Stomach smooth muscle (tissue), 2 donors: ENCODE results near the gene DGKG.
A peak's percentile ranks its signal among the peaks of the same experiment; 100 is the strongest.

Source experiments
- H3K27ac ChIP-seq: one replicate; pipeline ENCODE4 v1.7.0; 2013; ENCODE audit warnings: mild to moderate bottlenecking, low read length, inconsistent platforms
- H3K27me3 ChIP-seq, 2 donors: one replicate each; pipeline ENCODE4 v1.7.0; 2013; ENCODE audit warnings: low read length in 2 of 2; ENCODE audit not compliant: insufficient read depth in 2 of 2, control insufficient read depth in 1 of 2
- H3K36me3 ChIP-seq, 2 donors: one replicate each; pipeline ENCODE4 v1.7.0; 2013; ENCODE audit warnings: low read length in 2 of 2; ENCODE audit not compliant: control insufficient read depth in 2 of 2, insufficient read depth in 2 of 2
- H3K4me1 ChIP-seq: one replicate; pipeline ENCODE4 v1.7.0; 2013; ENCODE audit warnings: low read length; ENCODE audit not compliant: control insufficient read depth, insufficient read depth
- H3K4me3 ChIP-seq, 2 donors: one replicate each; pipeline ENCODE4 v1.7.0; 2013; ENCODE audit warnings: low read length in 2 of 2
- H3K9ac ChIP-seq, 2 donors: one replicate each; pipeline ENCODE4 v1.7.0; 2013; ENCODE audit warnings: low read length in 2 of 2, mild to moderate bottlenecking in 1 of 2
- H3K9me3 ChIP-seq, 2 donors: one replicate each; pipeline ENCODE4 v1.7.0; 2013; ENCODE audit warnings: low read length in 2 of 2; ENCODE audit not compliant: control insufficient read depth in 2 of 2
- donor health status: healthy.
- donor health status: Pancreatic carcinoma.

The DGKG gene

DNA sequence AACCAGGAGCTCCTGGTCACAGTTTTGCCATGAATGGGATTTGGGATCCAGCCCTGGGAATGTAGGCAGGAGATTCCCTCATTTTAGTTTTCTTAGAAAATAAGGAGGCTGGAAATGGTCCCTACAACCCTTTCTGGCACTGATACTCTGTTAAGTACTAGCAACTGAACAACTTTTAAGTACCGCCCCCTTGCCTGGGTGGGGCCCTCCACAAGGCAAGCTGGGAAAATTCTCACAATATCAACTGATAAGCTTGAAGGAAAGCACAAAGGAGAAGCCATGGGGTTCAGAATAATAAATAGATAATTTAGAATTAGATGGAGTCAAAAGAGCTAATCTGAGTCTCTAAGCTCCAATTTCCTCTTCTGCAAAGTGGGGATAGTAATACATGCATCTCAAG, 4.2 kb upstream of the DGKG start:
- Histone ChIP-seq H3K27me3 (peaks cover 0 to 4% of the 10 kb centered on the region in 2 donors), H3K36me3 (no peaks in the 10 kb centered on the region), H3K4me3 (no peak overlapping the region), H3K9ac (no peak overlapping the region), H3K4me1 (peaks cover 33% of the 10 kb centered on the region), H3K9me3 (no peaks in the 10 kb centered on the region), H3K27ac (peak overlapping the region; percentile 62)

DNA sequence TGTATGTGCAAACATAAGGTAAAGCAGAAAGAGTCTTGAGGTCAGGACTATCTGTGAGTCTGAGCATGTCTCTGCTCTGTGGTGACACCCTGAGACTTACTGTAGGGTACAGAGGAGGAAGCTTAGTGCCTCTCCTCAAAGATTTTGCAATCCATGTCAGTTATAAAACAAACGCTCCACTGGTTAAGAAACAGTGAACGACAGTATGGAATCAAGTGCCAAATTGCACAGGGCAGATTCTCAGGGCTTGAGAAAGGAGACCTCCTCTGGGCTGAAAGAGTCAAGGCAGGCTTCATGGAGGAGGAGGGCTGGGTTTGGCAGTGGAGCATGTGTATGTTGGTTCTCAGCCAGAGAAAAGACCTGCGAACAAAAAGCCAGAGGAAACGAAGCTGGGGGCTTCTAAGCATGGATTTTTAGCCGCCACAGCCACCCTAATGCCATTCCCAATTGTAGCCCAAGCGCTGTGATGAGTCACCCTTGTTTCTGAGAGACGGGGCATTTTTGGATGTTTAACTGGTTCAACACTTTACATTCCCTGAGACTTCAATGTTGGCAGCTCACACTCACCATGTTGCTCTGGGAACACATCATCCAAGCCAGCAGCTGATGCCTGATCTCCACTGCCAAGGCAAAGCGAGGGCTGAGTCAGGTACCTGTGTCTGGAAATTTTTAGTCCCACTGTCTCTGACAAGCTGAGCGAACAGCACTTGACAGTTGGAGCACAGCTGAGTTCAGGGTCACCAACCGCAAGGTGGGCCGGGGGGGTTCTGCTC, 3.4 kb upstream of the DGKG start:
- Histone ChIP-seq H3K27me3 (peaks cover 0 to 4% of the 10 kb centered on the region in 2 donors), H3K27ac (peak overlapping the region; percentile 62), H3K9me3 (no peaks in the 10 kb centered on the region), H3K36me3 (no peaks in the 10 kb centered on the region), H3K4me3 (peak overlapping the region; percentile 21 to 35), H3K9ac (no peak overlapping the region), H3K4me1 (peaks cover 38% of the 10 kb centered on the region)

DNA sequence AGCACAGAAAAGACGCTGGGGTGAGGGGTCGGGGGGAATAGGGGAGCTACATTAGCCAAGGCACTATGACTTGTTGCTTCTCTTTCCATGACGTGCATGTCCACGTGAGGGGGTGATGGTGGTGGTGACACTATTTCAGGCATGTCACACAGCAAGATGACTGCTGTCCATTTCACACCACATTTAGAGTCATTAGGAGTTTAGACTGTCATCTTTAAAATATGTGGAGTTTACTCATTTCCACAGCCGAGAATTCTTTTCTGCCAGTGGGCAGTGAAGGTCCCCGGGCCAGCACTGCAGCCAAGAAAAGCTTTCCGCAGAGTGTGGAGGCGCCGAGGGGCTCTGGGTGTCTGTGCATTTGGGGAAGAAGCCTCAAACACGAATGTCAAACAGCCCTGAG, 954 bp upstream of the DGKG start:
- Histone ChIP-seq H3K27ac (no peak overlapping the region), H3K4me3 (no peak overlapping the region), H3K4me1 (peaks cover 43% of the 10 kb centered on the region), H3K36me3 (no peaks in the 10 kb centered on the region), H3K9ac (no peak overlapping the region), H3K27me3 (peaks cover 0 to 2% of the 10 kb centered on the region in 2 donors), H3K9me3 (no peaks in the 10 kb centered on the region)

DNA sequence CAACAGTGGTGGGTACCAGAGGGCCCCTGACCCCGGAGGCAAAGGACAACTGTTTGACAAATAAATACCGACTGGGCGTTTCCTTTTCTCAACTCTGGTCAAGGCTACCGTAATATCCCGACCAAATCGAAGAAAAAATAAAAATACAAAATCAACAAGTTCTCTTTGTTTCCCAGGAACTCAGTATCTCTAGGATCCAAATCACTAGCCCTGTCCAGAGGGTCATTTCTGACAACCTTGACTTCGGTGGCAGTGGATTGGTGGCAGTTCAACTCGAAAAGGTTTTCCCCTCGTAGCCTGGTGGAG, 456 bp upstream of the DGKG start:
- H3K4me1 ChIP-seq = peaks cover 40% of the 10 kb centered on the region
- H3K36me3 ChIP-seq = no peaks in the 10 kb centered on the region
- no peak overlapping the region for H3K27ac ChIP-seq
- no peak overlapping the region for H3K9ac ChIP-seq
- H3K27me3 ChIP-seq = peaks cover 0 to 2% of the 10 kb centered on the region in 2 donors
- H3K4me3 ChIP-seq = peak overlapping the region; percentile 80 to 94
- H3K9me3 ChIP-seq = no peaks in the 10 kb centered on the region

DNA sequence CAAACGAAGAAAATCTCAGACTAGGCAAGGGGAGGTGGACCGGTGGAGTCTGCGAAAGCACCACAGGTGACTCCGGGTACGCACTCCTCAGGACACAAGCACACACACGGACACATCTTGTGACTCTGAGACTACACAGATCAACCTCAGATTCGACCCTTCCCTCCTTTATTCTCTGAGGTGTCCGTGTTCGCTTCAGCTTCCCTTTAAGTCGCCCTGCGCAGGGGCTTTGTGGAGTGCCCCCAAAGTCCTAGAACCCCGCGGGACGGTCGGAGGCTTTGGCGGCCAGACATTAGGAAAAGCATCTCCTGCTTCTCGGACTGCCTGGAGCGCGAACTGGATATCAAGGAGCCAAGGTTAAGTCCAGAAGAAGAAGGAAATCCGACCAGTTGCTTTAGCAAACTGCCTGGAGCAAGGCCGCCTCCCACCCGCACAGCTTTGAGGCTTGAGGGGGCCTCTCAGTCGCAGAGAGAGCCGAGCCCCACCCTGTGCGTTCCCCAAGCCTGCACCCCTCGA, 730 bp downstream of the DGKG start:
- peak overlapping the region; percentile 74 for H3K27ac ChIP-seq
- H3K4me3 ChIP-seq = peak overlapping the region; percentile 80 to 94
- H3K9me3 ChIP-seq = no peaks in the 10 kb centered on the region
- H3K9ac ChIP-seq = peak overlapping the region; percentile 68 to 84
- H3K4me1 ChIP-seq = peaks cover 38% of the 10 kb centered on the region
- peaks cover 0 to 2% of the 10 kb centered on the region in 2 donors for H3K27me3 ChIP-seq
- H3K36me3 ChIP-seq = no peaks in the 10 kb centered on the region

DNA sequence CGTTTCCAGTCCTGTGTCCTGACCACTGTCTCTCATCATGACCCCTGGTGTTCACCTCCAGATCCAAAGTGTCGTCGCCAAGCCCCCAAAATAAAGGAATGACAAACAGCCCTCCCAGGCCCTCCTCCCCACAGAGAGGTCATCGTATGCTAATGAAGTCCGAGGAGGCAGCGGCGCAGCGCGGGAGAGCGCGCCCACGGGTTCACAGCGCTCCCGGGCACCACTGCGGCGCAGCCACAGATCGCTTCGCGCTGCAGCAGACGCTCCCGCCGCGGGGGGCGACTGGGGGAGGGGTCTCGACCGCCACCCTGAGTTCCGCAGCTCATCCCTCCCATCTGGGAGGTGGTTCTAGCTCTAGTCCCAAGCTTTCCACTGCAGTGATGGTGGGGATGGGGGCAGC, 1.3 kb downstream of the DGKG start:
- peaks cover 0 to 2% of the 10 kb centered on the region in 2 donors for H3K27me3 ChIP-seq
- H3K9ac ChIP-seq = peak overlapping the region; percentile 68 to 84
- peaks cover 38% of the 10 kb centered on the region for H3K4me1 ChIP-seq
- peak overlapping the region; percentile 80 to 94 for H3K4me3 ChIP-seq
- peak overlapping the region; percentile 74 for H3K27ac ChIP-seq
- no peaks in the 10 kb centered on the region for H3K9me3 ChIP-seq
- no peaks in the 10 kb centered on the region for H3K36me3 ChIP-seq

DNA sequence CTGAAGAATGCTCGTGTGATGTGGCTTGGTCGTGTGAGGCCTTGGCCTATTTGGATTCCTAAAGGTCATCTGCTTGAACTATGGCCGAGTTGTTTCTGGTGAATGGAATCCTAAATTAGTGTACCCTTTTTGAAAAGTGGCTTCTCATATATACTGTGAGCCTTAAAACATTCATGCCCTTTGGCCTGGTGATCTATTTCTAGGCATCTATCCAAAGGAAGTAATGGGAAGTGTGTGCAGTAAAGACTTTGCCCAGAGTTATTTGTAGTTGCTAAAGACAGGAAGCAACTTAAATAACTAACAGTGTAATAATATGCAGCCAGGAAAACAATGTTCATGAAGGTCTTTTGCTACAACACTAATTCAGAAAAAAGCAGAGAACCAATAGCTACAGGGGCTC, 3.0 kb downstream of the DGKG start:
- no peaks in the 10 kb centered on the region for H3K36me3 ChIP-seq
- no peaks in the 10 kb centered on the region for H3K9me3 ChIP-seq
- H3K27ac ChIP-seq = no peak overlapping the region
- no peak overlapping the region for H3K4me3 ChIP-seq
- H3K4me1 ChIP-seq = peaks cover 30% of the 10 kb centered on the region
- H3K9ac ChIP-seq = no peak overlapping the region
- peaks cover 0 to 2% of the 10 kb centered on the region in 2 donors for H3K27me3 ChIP-seq

DNA sequence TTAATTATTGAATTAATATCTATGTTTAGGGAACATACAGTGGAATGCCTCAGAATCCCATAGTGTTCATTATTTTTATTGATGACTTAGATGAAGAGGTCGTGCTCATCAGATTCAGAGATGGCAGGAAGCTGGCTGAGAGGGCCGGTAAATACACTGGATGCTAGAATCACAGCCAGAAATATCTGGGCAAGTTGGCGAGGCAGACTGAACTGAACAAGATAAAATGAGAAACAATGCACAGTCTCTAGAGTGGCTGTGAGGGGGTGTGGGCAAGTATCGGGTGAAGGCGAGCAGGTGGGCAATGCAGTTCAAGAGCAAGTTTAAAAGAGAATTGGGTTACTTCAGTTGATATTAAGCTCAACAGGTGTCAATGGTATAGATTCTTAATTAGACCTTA, 5.9 kb downstream of the DGKG start:
- Histone ChIP-seq H3K27ac (no peak overlapping the region), H3K4me1 (peaks cover 26% of the 10 kb centered on the region)

DNA sequence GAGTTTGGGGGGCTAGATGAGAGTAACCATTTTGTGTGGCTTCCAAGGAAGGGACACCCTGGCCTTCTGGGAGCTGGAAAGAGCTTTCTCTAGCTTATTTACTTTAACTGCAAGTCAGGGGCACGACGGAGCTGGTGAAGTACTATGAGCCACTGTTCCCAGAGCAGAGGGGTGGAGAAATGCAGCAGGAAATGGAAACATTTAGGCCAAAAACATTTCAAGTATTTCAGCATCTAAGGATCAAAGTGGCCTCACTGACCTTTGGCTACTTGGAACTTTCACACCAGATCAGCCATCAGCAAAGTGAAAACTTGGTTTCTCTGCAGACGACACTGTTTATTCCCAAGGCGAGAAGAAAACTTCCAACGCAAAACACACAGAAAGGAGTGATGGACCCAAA, 7.9 kb downstream of the DGKG start:
- Histone ChIP-seq H3K4me3 (peak overlapping the region in 1 of 2 donors; percentile 29), H3K27me3 (no peaks in the 10 kb centered on the region), H3K27ac (no peak overlapping the region), H3K9ac (no peak overlapping the region), H3K9me3 (no peaks in the 10 kb centered on the region), H3K36me3 (no peaks in the 10 kb centered on the region), H3K4me1 (peaks cover 20% of the 10 kb centered on the region)

More for the DNA sequence above, 5.9 kb downstream of the DGKG start:
- H3K4me3 ChIP-seq = no peak overlapping the region
- no peak overlapping the region for H3K9ac ChIP-seq
- no peaks in the 10 kb centered on the region for H3K27me3 ChIP-seq
- H3K36me3 ChIP-seq = no peaks in the 10 kb centered on the region
- H3K9me3 ChIP-seq = no peaks in the 10 kb centered on the region

DNA sequence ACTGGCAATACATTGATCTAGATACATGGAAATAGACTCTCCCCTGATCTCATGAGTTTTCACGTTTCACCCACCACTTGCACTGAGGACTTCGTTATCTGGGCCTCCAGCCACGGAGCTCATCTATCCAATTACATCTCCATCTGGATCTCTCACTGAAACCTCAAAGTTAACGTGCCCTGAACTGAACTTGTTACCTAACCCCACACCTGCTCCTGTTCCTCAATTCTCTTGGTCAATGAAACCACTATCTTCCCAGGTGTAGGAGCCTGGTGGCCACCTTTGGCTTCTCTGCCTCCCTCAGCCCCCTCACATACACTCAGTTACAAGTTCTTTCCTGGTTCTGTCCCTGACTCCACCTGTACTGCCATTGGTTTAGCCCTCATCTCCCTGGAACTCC, 9.7 kb downstream of the DGKG start:
- no peaks in the 10 kb centered on the region for H3K36me3 ChIP-seq
- H3K9me3 ChIP-seq = no peaks in the 10 kb centered on the region
- no peak overlapping the region for H3K27ac ChIP-seq
- H3K27me3 ChIP-seq = no peaks in the 10 kb centered on the region
- H3K4me3 ChIP-seq = no peak overlapping the region
- no peak overlapping the region for H3K9ac ChIP-seq
- peaks cover 12% of the 10 kb centered on the region for H3K4me1 ChIP-seq

DNA sequence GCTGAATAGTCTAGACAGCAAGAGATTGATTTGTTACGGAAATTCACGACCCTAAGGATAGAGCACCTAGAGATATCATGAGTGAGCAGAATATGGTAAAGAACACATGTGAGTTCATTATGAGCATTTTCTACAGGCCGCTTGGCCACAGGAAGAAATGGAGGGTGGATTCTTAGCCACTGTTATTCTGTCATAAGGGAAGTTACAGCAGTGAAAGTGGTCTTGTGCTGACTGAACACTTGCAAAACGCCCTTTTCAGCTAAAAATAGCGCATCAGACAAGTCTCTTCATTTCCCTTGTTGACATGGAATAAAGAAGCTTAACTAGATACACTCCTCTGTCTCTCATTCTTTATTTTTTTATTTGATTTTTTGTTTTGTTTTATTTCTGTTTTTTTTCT, 19.8 kb downstream of the DGKG start:
- Histone ChIP-seq H3K4me3 (no peak overlapping the region), H3K9me3 (no peaks in the 10 kb centered on the region), H3K27ac (no peak overlapping the region), H3K36me3 (no peaks in the 10 kb centered on the region), H3K9ac (no peak overlapping the region), H3K27me3 (no peaks in the 10 kb centered on the region), H3K4me1 (no peaks in the 10 kb centered on the region)
